HG03521 (cell line): ENCODE data around the gene LPO.
A peak's percentile ranks its signal among the peaks of the same experiment; 100 is the strongest.

ENCODE experiments used
- ATAC-seq: cut with Tn5 transposase; IDR thresholded peaks from one replicate; pipeline ENCODE4 v1.9.1; 2021; ENCODE audit warnings: mild to moderate bottlenecking, moderate library complexity; ENCODE audit not compliant: unreplicated experiment

LPO gene

GRCh38 chr17:58315750-58316149 lies 77.4 kb downstream of the LPO start:
- ATAC-seq, result no peak

GRCh38 chr17:58316260-58316960 lies 78.0 kb downstream of the LPO start:
- no peak for ATAC-seq

DNA sequence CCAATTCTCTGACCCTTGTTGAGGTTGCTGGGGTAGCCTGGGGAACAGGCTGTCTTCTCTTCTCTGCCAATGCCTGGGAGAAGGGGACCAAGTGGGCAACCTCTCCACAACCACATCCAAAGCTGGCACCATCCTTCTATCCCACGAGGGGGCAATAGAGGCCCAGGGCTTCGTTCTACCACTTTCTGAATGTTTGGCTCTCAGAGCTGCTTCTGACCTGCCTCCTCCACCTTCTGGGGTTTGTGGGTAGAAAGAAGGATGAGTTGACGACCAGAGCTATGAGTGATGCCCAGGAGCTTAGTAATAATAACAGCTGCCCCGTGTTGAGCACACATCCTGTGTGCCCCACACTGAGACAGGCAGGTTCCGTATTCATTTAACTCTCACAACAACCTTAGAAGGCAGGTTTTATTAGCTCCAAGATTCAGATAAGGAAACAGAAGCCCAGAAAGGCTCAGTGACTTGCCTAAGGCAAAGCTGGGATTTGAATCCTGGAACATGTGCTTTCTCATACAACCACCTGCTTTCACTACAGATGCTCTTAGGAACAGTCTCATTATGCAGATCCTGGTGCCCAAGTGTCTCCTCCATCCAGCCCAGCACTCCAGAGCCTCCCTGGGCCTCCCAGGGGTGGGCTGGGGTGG lies 79.2 kb downstream of the LPO start:
- ATAC-seq, result peak; percentile 56

- no peak for ATAC-seq
These were observed 79.7 kb downstream of the LPO start for GRCh38 chr17:58318065-58318481.
